ENCODE data around the gene DNAH9.

The DNAH9 gene

GRCh38 chr17:11671126-11671525 lies 72.9 kb downstream of the DNAH9 start:
- DNase-seq (ENCODE audit: low read depth in 2 of 2): no peak

DNA sequence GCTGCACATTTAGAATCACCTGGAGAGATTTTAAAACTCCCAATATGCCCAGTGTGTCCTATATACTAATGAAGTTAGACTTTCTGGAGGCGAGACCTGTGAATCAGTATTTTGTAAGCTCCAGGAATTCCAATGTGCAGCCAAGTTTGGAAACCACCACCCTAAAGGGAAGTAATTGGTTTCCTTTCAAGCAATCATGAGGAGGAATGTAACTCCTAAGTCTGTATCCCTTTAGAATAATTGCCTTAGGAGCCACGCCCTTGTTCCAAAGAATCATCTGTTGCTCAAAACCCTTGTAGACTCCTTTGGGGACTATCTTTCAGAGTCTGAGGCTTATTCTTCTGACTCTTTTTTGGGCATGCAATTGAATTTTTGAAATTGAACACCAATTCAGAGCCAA lies 84.4 kb downstream of the DNAH9 start:
- no peak for DNase-seq (ENCODE audit: low read depth in 2 of 2)

DNA sequence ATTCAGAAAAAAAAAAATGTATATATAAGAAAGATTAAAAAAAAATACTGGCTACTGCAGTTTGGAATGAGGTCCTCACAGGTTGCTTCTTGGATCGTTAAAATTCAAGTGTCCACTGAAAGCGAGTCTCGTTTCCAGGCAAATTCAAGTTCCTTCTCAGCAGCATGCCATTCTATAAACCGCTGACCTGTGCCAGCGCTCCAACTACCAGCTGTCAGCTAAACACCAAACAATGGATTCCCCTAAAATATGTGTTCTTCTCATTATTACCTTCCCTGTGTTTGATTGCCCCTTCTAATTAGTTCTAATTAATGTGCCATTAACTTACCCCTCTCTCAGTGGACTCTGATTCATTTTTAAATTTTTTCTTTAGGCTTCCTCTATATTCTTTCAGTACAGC lies 92.4 kb downstream of the DNAH9 start:
- DNase-seq (ENCODE audit: low read depth in 2 of 2): no peak

GRCh38 chr17:11692688-11693087 lies 94.4 kb downstream of the DNAH9 start:
- DNase-seq (ENCODE audit: low read depth in 2 of 2): no peak

- DNase-seq (ENCODE audit: low read depth in 2 of 2): no peak
These were observed 95.0 kb downstream of the DNAH9 start for GRCh38 chr17:11693284-11693683.

DNA sequence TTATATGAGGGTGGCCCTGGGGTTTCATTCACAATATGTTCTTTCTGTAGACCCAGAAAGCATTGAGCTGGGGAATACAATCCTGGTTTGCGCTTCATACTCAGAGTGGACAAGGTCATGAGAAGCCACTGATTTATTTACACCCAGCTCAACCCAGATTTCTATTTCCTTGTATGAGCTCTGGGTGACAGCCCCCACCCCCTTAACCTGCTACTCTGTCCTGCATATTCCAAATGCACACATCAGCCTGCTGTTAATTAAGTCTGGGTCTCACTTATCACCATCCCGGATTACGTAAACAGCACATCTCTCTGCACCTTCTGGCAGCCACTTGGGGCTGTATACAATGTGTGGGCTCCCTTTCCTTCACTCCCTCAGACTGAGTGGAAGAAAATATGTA lies 102.4 kb downstream of the DNAH9 start:
- no peak for DNase-seq (ENCODE audit: low read depth in 2 of 2)

DNA sequence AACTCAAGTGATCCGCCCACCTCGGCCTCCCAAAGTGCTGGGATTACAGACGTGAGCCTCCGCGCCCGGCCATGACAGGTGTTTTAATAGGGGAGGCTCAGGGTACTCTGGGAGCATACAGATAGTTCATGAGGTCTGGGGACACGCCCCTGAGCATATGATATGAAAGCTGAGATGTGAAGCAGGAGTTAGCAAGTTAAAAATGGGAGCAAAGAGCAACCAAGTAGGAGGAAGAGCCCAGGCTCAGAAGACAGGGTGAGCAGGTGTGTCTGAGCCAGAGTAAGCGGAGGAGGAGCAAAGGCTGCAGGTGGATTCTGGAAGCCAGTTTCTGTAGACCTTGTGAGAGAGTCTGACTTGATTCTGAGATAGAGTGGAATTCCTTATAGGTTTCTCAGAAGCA lies 103.6 kb downstream of the DNAH9 start:
- no peak for DNase-seq (ENCODE audit: low read depth in 2 of 2)

- DNase-seq (ENCODE audit: low read depth in 2 of 2): no peak
These were observed 105.8 kb downstream of the DNAH9 start for GRCh38 chr17:11704041-11704440.

DNA sequence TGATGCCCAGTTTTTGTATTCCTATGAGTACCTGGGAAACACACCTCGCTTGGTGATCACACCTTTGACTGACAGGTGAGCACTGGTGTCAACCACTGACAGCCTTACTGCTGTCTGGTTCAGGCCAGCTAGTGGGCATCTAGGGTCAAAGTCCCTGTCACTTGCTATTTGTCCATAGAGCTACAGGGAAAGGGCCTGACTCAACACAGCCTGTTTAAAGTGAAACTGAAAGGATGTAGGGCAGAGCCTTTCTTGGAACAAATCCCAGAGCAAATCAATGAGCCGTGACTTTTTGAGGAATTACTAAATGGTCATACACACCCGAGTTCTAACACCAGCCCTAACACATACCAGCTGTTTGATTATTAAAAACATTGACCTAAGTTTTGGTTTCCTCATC lies 106.8 kb downstream of the DNAH9 start:
- DNase-seq (ENCODE audit: low read depth in 2 of 2): no peak

- DNase-seq (ENCODE audit: low read depth in 2 of 2): no peak
These were observed 109.3 kb downstream of the DNAH9 start for GRCh38 chr17:11707586-11707985.

DNA sequence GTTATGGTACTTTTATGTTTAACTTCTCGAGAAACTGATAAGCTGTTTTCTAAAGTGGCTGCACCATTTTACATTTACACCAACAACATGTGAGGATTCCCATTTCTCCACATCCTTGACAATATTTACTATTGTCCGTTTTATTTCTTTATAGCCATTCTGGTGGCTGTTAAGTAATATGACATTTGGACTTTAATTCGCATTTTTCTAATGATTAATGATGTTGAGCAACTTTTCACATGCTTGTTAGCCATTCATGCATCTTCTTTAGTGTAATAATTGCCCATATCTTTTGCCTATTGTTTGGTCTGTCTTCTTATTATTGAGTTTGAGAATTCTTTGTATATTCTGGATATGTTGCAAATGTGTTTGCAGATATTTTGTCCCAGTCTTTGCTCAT lies 114.2 kb downstream of the DNAH9 start:
- no peak for DNase-seq (ENCODE audit: low read depth in 2 of 2)

DNA sequence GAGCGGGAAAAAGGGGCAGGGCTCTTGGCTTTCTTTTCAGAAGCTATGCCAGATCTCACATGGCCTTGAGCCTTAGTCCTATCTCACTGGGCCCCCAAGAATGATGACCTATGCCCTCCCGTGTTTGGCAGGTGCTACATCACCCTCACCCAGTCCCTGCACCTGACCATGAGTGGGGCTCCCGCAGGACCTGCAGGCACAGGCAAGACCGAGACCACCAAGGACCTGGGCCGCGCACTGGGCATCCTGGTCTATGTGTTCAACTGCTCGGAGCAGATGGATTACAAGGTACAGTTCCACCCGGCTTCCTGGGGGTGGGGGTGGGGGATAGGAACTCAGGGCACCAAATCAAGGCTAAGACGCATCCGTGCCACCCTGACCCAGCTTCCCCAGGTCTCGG lies 120.9 kb downstream of the DNAH9 start:
- no peak for DNase-seq (ENCODE audit: low read depth in 2 of 2)

DNA sequence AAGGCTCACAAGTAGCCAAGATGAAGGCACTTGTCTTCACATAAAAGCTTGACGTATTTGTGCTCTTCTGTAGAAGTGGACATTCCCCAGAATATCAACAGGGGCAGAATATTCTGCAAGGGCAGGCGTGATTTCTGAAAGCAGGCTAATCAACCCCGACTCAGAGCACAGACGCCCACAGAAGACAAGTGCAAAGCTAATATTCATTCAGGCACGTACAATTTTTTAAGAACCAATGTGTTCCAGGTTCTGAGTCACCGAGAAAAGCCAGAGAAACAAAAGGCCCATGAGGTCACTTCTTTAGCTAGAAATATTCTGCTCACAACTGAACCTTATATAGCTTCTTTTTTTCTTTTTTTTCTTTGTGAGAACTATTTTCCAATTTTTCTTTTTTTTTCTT lies 121.6 kb downstream of the DNAH9 start:
- no peak for DNase-seq (ENCODE audit: low read depth in 2 of 2)

DNA sequence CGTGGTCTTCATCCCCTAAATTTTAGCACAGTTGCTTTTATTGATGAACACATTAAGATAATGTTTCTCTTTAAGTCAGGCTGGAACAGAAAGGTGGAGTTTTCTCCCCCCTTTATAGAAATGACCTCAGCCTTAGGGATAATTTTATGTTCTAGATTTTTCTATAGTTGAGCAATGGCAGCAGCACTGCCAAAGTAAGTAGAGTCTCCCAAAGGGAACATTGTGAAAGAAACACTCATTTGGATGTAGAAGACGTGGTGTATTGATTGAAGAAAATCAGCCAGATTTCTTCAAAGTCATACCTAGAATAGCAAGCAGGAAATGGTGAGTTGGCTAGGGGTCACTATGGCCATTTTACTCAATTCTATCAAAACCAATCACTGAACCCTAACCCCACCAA lies 122.5 kb downstream of the DNAH9 start:
- DNase-seq (ENCODE audit: low read depth in 2 of 2): no peak

GRCh38 chr17:11730747-11731146 lies 132.5 kb downstream of the DNAH9 start:
- DNase-seq (ENCODE audit: low read depth in 2 of 2): no peak

GRCh38 chr17:11736613-11737312 lies 138.5 kb downstream of the DNAH9 start:
- no peak for DNase-seq (ENCODE audit: low read depth in 2 of 2)

DNA sequence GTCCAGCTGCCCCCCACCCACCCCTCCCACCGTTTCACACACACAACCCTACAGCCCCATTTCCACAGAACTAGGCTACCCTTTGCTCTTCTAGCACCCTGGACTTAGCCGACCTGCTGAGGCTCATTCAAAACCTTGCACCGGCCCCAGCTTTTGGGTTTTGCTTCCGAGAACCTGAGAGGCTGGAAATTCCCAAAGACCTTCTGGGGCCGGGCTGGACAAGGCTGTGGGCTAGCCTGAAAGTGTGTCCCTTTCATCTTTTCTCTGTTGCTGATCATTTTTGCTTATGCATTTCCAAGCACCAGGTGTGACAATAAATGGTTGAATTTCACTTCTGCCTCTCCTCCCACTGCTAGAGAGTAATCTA lies 139.0 kb downstream of the DNAH9 start:
- no peak for DNase-seq (ENCODE audit: low read depth in 2 of 2)

DNA sequence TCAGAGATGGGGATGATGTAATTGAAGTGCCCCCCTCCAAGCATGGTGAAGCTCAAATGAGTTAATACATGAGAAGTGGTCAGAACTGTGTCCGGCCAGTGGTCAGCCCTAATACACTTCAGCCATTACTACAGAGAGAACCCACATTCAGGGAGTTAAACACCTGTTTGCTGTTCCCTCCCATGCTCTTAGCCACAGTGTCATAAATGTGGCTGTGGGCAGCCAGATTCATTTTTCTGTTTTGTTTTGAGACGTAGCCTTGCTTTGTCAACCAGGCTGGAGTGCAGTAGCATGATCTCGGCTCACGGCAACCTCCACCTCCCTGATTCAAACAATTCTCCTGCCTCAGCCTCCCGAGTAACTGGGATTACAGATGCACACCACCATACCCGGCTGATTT lies 139.9 kb downstream of the DNAH9 start:
- no peak for DNase-seq (ENCODE audit: low read depth in 2 of 2)

GRCh38 chr17:11739351-11739750 lies 141.1 kb downstream of the DNAH9 start:
- DNase-seq (ENCODE audit: low read depth in 2 of 2): no peak

GRCh38 chr17:11739848-11740247 lies 141.6 kb downstream of the DNAH9 start:
- no peak for DNase-seq (ENCODE audit: low read depth in 2 of 2)

DNA sequence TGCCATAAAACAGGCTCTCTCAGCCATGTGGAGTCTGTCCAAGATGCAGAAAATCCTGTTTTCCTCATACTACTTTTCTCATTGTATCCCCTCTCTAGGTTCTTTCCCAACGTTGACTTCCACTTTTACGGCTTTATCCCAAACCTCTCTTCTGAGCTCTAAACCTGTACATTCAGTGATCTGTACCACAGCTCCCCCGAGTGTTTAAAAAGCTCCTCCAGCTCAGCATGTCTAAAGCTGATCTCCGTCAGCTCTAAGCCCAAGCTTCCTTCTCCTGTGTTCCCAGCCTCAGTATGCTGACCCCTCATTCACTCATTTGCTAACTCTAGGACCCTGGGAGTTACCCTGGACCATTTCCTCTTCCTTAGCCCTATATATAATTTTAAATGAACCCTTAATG lies 144.6 kb downstream of the DNAH9 start:
- DNase-seq (ENCODE audit: low read depth in 2 of 2): no peak

- no peak for DNase-seq (ENCODE audit: low read depth in 2 of 2)
These were observed 146.4 kb downstream of the DNAH9 start for GRCh38 chr17:11744696-11745095.

GRCh38 chr17:11747441-11747840 lies 149.2 kb downstream of the DNAH9 start:
- no peak for DNase-seq (ENCODE audit: low read depth in 2 of 2)

DNA sequence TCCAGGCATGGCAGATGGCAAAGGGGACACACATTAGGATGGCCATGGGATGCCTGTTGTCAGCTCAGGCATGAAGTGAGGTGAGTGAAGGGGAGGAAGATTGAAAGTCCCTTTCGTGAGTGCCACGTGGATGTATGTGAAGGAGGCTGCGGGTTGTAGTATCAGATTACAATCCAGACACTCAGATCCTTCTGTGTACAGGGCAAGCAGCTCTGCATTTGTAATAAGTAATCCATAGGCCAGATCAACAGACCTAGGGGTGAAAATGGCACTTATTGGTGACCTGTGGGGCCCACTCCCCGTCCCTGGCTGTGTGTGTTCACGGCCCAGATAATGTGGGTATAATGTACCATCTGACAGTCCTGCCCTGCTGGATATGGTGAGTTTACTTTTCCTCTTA lies 159.5 kb downstream of the DNAH9 start:
- DNase-seq (ENCODE audit: low read depth in 2 of 2): no peak
